GM18861 (cell line): ENCODE data around the gene ARHGEF4.
"Not testable (repeated sequence)": the region's sequence is repeated elsewhere in the genome, so short reads cannot be mapped to it uniquely, and the experiment has no call there.

ENCODE experiments used
- ATAC-seq: cut with Tn5 transposase; IDR thresholded peaks from one replicate; pipeline ENCODE4 v1.9.1; 2021; ENCODE audit not compliant: unreplicated experiment

ARHGEF4 gene

DNA sequence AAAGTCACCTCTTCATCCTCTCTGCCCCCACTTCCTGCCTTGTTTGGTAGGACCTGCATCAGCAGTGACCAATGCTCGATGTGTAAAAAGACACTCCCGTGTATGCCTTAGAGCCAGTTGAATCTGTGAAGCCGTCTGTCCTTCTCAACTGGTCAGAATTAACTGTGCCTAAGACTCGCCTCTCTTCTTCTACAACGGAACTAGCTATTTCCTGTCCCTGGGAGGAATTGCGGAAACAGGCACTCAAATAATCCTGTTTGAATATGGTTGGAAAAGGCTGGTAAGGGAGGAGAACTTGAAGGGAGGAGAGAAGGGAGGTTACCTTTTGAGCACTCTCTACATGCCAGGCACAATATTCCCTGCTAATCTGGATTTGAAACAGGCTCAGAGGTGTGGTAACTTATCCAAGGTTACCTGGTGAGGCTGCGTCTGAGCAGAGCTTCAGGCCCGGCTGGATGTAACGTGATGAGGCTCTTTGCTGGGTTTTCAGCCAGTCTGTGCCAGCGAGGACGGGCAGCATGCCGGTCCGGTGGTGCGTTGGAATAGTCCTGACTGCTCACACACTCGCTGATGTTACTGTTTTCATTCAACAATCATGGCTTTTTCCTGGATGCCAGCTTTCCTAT lies 129.5 kb downstream of the ARHGEF4 start:
- no peak for ATAC-seq

DNA sequence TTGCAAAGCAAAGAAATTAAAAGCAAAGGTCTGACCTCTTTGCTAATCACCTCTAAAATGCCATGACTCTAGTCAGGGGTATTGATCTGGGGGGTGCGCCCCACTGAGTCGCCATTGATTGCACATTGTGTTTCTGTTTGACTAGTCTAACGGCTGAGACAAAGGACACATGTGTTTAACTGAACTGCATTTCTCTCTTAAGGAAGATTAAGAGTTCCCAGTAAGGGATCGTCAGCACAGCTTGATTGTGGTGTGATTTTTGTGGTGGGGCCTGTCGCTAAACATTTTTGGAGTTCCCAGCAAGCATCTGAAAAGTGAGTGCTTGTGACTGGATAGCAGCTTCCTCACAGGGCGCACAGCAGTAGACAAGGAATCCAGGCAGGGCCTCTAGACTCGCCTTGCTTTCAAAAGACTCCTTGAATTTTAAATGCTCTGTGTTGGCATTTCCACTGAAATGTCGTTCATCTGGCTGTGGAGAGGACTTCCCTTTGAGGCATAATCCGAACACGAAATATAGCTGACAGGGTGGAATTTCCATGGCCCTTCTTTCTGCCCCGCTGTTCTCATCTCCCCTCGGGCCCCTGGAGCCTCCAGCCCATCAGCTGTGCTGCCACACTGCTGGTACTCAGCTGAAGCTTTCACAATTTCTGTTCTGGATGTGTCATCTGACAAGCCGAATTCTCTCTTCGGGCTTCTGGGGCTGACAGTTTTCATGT lies 130.2 kb downstream of the ARHGEF4 start:
- no peak for ATAC-seq

DNA sequence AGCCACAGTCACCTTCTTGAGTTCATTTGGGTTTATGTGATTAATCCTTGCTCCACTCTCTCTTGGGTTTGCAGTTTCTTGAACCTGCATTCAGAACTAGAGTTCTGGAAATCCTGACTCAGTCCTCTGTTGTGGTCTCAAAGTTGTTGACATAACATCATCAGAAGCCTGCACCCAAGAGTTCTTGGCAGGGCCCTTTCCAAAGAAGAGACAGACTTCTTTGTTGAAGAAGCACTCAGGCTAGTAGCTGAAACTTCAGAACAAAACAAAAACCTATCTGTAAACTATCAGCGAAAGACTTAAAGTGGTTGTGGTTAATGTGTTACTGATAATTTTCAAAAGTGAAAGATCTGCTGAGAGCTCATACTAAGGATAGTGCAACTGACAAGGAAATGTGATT lies 135.7 kb downstream of the ARHGEF4 start:
- ATAC-seq: peak; percentile 98

DNA sequence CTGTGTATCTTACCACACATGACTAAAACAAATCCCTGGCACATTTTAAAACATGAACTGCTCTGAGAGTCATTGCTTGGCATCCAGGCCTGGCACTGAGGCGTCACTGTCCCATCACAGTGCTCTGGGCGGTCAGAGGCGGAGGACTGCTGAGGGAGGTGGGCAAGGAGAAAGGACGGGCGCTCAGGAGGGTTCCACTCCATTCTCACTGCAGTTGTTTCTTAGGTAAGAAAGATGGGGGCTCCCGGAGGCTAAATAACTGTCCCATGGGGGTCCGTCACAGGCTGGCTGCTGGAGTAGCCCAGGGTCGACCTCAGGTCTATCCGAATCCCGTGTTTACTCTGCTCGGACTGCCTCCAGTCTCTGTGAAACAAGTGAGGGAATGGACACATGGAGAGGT lies 139.0 kb downstream of the ARHGEF4 start:
- ATAC-seq: no peak

DNA sequence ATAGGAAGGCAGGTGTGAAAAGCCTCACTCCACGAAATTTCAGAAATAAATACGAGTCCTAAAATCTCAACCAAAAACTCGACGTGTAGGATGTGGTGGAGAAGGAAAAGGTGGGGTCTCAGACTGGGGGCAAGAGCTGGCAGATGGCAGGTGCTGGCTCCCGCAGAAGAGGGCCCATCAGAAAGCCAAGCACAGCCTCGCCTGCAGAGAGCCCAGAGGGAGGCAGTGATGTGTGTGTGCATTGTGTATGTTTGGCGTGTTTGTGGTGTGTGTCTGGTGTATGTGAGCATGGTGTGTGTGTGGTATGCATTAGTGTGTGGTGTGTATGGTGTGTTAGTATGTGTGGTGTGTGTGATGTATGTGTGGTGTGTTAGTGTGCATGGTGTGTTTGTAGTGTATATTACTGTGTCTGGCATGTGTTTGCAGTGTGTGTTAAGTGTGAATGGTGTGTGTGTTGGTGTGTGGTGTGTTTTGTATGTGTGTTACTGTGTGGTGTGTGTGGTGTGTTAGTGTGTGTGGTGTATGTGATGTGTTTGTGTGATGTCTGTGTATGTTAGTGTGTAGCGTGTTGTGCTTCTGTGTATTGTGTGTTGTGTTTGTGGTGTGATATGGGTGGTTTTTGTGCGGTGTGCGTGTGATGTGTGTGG lies 140.0 kb downstream of the ARHGEF4 start:
- ATAC-seq: no peak

DNA sequence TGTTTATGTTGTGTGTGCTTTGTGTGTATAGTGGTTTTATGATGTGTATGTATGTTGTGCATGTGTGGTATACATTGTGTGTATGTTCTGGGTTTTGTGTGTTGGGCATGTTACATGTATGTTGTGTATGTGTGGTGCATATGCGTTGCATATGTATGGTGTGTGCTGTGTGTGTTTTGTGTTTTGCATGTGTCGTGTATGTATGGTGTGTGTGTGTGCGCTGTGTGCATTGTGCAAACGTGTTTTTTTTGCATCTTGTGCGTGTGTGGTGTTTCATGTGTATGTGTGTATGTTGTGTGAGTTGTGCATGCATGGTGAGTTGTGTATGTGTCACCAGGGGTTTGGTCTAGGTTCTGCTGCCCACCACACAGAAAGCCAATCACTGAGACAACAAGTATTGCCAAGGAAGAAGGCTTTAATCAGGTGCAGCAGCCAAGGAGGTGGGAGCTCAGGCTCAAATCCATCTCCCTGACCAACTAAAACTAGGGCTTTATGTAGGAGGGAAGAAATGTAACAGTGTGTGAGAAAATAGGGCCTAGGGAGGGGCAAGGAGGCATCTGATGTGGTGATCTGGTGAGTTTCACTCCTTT lies 140.8 kb downstream of the ARHGEF4 start:
- no peak for ATAC-seq

DNA sequence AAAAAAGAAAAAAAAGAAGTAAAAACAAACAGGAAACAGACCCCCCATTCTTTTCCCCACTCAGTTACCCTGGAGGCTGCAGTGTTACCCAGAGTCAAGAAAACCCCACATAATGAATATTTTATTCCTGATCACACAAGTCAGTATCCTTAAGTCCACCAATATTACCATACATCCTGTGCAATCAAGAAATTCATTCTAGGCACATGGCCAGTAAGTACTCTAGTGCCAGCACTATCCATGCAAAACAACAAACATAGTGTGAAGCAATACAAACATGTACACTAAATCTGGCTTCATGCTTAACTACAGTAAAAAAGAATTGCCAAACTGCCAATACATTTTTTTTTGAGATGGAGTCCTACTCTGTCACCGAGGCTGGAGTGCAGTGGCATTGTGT lies 145.0 kb downstream of the ARHGEF4 start:
- no peak for ATAC-seq

DNA sequence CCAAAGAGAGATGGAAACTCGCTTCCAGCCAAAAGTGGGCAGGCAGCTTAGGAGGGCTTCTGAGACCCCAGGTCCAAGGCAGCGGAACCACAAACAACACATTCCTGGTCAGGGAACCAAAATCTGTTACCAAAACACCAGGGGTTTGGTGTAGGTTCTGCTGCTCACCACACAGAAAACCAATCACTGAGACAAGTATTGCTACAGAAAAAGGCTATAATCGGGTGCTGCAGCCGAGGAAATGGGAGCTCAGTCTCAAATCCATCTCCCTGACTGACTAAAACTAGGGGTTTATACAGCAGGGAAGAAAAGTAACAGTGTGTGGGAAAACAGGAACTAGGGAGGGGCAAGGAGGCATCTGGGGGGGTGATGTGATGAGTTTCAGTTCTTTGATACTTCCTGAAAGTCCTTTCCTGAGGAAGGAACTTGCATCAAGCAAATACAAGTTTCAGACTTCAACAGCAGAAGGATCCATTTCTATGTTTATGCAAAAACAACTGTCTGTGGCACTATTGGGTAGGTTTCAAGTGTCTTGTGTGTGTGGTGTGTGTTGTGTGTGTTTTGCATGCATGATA lies 148.6 kb downstream of the ARHGEF4 start:
- ATAC-seq: no peak

DNA sequence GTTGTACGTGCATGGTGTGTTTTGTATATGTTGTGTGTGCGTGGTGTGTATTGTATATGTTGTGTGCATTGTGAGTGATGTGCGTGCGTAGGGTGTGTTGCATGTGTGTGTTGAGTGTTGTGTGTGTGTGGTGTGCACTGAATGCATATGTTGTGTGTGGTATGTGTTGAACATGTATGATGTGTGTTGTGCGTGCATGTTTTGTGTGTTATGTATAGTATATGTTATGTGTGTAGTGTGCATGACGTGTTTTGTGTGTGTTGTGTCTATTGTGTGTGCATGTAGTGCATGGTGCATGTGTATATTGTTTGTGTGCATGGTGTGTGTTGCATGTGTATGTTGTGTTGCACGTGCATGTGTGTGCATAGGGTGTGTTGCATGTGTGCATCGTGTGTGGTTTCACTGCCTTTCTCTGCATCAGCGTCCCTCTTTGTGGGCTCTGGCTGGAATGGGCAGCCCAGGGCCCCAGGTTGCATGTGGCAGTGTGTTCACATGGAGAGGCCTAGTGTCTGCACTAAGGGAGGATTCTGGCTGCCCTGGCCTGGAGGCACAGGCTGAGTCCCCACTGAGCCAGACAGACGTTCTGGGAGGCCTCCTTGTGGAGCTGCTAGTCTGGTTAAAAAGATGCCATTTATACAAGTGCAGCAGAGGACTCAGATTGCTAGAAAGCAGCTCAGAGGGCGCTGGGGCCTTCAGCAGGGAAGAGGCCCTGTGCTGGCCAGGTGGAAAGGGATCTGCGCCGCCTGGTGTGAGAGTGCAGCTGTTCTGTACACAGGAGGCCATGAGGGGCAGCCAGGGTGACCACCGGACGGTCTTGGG lies 149.3 kb downstream of the ARHGEF4 start:
- ATAC-seq: no peak

DNA sequence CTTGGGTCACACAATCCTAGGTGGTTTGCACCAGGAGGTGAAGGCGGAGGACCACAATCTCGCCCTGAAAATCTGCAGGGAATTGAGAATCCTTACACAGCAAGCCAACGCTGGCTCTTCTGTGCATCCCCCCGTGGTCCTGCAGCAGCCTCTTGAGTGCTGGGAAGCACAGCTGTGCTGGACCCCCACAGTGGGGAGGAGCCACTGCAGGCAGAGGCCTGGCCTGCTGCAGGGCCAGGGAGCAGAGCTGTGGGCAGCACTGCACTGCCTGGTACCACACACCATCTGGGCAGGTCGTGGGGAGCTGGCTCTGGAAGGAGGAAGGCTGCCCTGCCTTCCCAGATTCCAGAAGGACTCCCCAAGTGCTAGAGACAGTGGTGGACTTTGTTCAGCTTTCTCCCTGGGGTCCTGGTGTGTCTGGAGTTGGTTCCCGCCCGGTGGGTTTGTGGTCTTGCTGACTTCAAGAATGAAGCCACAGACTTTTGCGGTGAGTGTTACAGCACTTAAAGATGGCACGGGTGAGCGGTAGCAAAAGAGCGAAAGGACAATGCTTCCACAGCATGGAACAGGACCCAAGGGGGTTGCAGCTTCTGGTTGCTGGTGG lies 150.3 kb downstream of the ARHGEF4 start:
- no peak for ATAC-seq

DNA sequence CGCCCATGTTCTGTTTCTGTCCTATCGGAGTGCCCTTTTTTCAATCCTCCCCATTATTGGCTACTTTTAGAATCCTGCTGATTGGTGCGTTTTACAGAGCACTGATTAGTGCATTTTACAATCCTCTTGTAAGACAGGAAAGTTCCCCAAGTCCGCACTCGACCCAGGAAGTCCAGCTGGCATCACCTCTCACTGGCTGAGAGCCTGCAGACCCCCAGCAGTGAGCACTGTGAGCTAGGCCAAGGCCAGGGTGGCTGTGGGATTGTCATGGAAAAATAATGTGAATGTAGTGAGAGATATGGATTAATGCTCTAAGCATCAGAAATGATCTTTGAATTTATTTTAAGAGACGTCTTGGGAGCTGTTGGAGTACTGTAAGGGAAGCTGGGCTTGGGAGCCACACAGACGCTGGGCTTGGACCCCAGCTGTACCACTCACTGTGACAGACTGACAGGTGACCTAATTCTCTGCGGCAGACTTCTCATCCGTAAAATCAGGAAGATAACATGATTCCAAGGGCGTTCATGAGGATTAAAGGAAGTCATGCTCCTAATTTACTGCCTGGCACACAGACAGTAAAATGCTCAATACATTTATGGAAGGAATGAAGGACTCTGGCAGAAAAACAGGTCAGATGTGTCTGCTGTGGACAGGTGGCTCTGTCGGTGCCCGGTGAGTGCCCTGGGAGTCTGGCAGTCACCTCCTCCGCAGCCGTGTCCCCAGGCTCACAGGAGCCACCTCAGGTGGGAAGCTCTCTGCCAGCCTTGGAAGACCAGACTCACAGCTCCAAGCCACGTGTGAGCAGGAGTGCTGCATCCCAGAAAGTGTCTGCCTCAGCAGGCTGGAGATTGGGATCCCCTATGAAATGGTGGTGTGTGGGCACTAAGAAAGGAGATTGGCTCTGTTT lies 151.1 kb downstream of the ARHGEF4 start:
- ATAC-seq: no peak

DNA sequence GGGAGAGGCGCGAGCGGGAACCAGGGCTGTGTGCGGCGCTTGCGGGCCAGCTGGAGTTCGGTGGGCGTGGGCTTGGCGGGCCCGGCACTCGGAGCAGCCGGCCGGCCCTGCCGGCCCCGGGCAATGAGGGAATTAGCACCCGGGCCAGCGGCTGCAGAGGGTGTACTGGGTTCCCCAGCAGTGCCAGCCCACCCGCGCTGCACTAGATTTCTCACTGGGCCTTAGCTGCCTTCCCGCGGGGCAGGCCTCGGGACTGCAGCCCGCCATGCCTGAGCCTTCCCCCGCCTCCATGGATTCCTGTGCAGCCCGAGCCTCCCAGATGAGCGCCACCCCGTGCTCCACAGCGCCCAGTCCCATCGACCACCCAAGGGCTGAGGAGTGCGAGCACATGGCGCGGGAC lies 154.7 kb downstream of the ARHGEF4 start:
- not testable (repeated sequence) for ATAC-seq

DNA sequence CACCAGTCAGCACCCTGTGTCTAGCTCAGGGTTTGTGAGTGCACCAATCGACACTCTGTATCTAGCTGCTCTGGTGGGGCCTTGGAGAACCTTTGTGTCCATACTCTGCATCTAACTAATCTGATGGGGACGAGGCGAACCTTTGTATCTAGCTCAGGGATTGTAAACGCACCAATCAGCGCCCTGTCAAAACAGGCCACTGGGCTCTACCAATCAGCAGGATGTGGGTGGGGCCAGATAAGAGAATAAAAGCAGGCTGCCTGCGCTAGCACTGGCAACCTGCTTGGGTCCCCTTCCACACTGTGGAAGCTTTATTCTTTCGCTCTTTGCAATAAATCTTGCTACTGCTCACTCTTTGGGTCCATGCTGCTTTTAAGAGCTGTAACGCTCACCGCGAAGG lies 155.3 kb downstream of the ARHGEF4 start:
- ATAC-seq: not testable (repeated sequence)

DNA sequence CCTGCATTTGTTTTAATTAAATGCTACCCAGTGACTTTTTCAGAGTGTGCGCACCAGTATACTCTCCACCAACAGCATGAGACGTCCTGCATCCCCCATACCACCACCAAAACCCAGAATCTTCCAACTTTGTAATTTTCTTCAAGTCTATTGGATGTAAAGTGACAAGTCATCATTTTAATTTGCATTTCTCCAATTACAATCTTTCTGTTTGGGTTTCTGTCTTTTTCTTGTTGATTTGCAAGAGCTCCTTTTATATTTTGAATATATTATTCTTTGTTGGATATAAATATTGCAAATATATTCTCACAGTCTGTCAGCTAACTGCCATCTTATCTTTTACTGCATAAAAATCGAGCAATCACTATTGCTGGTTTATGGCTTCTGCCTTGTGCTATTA lies 160.0 kb downstream of the ARHGEF4 start:
- ATAC-seq: no peak

DNA sequence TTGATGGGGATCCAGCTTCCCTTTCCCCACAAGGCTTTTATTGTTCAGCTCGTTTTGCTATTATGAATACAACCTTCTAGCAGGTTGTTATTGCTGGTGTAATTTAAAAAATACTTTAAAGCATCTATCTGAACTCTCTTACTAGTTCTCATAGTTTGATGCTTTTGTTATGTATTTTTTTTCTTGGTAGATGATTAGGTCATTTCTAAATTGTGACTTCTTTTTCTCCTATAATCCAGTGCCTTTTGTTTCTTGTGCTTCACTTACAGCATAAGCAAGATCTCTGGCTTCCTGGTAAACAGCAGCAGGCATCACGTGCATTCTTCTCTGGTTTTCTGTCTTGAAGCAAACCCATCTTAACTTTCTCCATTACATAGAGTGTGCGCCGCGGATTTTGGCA lies 160.5 kb downstream of the ARHGEF4 start:
- ATAC-seq: no peak

DNA sequence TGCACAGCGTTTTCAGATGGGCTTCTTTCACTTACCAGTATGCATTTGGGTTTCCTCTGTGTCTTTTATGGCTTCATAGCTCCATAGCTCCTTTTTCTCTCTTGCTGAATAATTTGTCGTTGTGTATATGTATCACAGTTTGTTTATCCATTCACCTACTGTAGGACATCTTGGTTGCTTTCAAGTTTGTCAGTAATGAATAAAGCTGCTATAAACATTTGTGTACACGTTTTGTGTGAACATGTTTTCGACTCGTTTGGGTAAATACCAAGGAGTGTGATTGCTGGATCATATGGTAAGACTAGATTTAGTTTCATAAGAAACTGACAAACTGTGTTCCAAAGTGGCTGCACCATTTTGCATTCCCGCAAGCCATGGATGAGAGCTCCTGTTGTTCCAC lies 161.8 kb downstream of the ARHGEF4 start:
- ATAC-seq: no peak

DNA sequence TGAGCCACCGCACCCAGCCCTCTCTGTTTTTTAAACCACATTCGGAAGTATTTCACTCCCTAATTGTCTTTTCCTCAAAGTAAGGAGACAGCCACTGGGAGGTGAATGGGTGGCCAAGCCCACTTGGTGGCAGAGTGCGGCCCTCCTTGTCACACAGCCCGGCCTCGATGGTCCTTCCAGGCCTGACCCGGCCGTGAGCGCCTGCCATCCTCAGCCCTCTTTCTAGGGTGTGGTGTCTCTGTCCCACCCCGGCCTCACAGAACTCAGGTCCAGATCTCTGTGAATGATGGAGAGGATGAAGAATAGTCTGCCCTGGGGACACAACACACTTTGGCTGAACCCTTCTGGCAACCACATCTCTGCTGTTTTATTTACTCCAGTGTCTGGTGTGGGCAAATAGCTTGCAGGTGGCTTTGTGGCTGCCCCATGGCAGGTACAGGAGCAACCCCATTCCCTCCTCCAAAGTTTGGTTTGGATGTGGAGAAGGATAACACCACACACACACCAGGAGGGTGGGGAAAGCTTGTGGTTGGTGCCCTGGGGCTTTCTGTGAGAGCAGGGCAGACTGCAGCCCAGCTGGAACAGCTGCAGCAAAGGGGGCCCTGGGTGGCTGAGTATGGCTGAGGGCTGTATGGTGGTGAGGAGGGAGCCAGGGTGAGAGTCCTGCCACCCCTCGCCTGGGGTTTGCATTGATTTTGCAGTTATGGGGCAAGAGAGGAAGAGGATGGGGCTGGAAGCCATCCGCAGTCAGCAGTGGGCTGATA lies 167.9 kb downstream of the ARHGEF4 start:
- no peak for ATAC-seq

DNA sequence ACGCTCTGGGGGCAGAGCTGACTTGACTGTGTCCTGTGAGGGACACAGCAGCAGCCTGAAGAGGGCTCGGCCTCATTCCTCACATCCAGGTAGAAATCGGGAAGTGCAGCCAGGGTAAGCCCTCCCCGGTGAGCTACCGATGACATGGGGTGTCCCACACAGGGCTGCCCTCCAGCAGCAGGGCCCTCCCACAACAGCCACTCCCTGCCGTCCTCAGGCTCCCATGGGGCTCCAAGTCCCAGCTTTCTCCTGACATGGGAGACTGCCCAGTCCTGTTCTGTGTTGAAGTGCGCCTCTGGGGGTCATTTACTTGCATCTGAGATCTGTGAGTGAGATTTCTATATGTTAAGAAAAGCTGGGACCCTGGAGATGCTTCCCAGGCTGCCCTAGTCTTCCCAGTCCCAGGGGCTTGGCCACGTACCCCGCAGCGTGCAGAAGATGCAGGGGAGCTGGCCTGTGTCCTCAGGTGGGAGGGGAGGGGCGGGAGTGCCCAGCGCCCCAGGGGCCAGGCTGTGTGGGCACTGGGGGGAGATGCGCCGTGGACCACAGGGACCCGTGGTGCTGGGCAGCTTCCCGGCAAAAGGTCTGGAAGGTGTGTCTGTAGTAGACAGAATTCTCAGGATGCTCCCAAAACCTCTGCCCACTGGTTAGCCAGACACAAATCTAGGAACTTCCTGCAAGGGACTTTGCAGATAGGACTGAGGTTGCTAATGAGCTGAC lies 168.7 kb downstream of the ARHGEF4 start:
- no peak for ATAC-seq
